NB4 (cell line): ENCODE data around the gene FOSB.

Experiments
- DNase-seq: peaks from one replicate; pipeline ENCODE4 v3.0.0; 2010; ENCODE audit warnings: low read depth
- H3K4me3 ChIP-seq: one replicate; pipeline ENCODE4 v1.5.1; 2011; ENCODE audit warnings: mild to moderate bottlenecking, low read depth, low read length, moderate library complexity
- MYC ChIP-seq: IDR thresholded peaks from 2 replicates; pipeline ENCODE4 v1.6.1; 2011; ENCODE audit warnings: low read depth, low read length
- POLR2A ChIP-seq: IDR thresholded peaks from 2 replicates; pipeline ENCODE4 v1.6.1; 2011; ENCODE audit warnings: mild to moderate bottlenecking; ENCODE audit not compliant: insufficient read length; ENCODE audit errors: extremely low read depth
- TF ChIP-seq, protein P1 (sequence below): IDR thresholded peaks from 2 replicates; pipeline ENCODE4 v1.6.1; 2011; ENCODE audit warnings: low read depth, low read length
- TF ChIP-seq, protein P2 (sequence below): IDR thresholded peaks from one replicate; pipeline ENCODE4 v1.5.1; 2012; ENCODE audit warnings: low read depth, low read length

FOSB gene

DNA sequence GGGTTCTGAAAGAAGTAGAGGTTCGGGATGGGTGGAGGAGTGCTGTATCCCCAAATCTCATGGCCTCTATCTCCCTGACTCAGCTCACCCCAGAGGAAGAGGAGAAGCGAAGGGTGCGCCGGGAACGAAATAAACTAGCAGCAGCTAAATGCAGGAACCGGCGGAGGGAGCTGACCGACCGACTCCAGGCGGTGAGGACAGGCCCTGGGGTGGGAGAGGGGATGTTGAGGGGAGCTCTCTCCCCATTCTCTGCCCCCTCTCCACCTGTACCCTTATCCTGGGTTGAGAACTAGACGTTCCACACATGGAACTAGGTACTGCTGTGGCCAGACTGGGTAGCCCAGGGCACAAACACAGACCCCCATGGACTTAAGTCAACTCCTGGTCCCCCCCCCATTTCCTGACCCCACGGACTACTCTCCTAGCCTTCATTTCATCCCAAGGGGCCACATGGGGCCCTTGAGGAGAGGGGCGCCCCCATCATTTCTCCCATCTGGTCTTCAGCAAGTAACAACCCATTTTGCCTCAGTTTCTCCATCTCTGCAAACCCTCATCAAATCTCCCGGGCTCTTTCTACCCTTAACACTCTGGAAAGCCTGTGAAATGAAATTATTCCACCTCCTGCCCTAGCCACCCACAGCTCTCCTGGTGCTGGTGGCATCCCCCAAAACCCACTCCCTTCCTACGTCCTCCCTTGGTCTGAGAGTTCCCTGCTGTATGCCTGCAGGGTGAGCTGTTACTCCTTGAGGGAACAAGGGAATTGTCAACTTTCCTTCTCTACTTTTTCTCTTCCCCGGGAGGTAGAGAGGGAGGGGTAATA is 3.5 kb downstream of the FOSB start:
- DNase-seq, result no peak
- TF ChIP-seq MYC (no peak), POLR2A (no peak)
- TF ChIP-seq, protein P1, sequence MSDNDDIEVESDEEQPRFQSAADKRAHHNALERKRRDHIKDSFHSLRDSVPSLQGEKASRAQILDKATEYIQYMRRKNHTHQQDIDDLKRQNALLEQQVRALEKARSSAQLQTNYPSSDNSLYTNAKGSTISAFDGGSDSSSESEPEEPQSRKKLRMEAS, result no peak
- TF ChIP-seq, protein P2, sequence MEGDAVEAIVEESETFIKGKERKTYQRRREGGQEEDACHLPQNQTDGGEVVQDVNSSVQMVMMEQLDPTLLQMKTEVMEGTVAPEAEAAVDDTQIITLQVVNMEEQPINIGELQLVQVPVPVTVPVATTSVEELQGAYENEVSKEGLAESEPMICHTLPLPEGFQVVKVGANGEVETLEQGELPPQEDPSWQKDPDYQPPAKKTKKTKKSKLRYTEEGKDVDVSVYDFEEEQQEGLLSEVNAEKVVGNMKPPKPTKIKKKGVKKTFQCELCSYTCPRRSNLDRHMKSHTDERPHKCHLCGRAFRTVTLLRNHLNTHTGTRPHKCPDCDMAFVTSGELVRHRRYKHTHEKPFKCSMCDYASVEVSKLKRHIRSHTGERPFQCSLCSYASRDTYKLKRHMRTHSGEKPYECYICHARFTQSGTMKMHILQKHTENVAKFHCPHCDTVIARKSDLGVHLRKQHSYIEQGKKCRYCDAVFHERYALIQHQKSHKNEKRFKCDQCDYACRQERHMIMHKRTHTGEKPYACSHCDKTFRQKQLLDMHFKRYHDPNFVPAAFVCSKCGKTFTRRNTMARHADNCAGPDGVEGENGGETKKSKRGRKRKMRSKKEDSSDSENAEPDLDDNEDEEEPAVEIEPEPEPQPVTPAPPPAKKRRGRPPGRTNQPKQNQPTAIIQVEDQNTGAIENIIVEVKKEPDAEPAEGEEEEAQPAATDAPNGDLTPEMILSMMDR, result no peak
- H3K4me3 ChIP-seq, result no peak overlapping the region

DNA sequence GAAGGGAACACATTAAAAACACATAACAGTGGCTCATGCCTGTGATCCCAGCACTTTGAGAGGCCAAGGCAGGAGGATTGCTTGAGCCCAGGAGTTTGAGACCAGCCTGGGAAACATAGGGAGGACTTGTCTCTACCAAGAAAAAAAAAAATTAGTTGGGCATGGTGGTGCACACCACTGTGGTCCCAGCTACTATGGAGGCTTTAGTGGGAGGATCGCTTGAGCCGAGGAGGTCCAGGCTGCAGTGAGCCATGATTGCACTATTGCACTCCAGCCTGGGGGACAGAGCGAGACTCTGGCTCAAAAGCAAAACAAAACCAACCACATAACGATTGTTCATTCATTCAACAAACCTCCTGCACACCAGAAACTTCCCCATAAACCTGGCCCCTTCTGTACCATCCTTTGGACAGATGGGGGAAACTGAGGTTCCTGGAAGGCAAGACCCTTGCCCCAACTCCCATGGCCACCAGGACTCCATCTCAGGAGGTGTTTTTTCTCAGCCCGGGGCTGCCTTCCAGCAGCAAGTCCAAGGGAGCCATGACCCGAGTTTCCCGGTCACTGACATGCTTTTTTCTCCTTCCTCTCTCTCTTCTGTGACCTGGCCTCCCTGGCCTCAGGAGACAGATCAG is 4.3 kb downstream of the FOSB start:
- DNase-seq, result no peak
- TF ChIP-seq, protein P2, result no peak
- TF ChIP-seq MYC (no peak), POLR2A (no peak)
- TF ChIP-seq, protein P1, result no peak
- H3K4me3 ChIP-seq, result no peak overlapping the region

DNA sequence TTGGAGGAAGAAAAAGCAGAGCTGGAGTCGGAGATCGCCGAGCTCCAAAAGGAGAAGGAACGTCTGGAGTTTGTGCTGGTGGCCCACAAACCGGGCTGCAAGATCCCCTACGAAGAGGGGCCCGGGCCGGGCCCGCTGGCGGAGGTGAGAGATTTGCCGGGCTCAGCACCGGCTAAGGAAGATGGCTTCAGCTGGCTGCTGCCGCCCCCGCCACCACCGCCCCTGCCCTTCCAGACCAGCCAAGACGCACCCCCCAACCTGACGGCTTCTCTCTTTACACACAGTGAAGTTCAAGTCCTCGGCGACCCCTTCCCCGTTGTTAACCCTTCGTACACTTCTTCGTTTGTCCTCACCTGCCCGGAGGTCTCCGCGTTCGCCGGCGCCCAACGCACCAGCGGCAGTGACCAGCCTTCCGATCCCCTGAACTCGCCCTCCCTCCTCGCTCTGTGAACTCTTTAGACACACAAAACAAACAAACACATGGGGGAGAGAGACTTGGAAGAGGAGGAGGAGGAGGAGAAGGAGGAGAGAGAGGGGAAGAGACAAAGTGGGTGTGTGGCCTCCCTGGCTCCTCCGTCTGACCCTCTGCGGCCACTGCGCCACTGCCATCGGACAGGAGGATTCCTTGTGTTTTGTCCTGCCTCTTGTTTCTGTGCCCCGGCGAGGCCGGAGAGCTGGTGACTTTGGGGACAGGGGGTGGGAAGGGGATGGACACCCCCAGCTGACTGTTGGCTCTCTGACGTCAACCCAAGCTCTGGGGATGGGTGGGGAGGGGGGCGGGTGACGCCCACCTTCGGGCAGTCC is 5.0 kb downstream of the FOSB start:
- H3K4me3 ChIP-seq, result no peak overlapping the region
- no peak for TF ChIP-seq POLR2A
- no peak for TF ChIP-seq MYC
- TF ChIP-seq, protein P1, result no peak
- TF ChIP-seq, protein P2, result no peak
- DNase-seq, result no peak

DNA sequence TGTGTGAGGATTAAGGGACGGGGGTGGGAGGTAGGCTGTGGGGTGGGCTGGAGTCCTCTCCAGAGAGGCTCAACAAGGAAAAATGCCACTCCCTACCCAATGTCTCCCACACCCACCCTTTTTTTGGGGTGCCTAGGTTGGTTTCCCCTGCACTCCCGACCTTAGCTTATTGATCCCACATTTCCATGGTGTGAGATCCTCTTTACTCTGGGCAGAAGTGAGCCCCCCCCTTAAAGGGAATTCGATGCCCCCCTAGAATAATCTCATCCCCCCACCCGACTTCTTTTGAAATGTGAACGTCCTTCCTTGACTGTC is 5.5 kb downstream of the FOSB start:
- DNase-seq, result no peak
- TF ChIP-seq, protein P2, result no peak
- TF ChIP-seq MYC (no peak), POLR2A (no peak)
- TF ChIP-seq, protein P1, result no peak
- H3K4me3 ChIP-seq, result no peak overlapping the region

DNA sequence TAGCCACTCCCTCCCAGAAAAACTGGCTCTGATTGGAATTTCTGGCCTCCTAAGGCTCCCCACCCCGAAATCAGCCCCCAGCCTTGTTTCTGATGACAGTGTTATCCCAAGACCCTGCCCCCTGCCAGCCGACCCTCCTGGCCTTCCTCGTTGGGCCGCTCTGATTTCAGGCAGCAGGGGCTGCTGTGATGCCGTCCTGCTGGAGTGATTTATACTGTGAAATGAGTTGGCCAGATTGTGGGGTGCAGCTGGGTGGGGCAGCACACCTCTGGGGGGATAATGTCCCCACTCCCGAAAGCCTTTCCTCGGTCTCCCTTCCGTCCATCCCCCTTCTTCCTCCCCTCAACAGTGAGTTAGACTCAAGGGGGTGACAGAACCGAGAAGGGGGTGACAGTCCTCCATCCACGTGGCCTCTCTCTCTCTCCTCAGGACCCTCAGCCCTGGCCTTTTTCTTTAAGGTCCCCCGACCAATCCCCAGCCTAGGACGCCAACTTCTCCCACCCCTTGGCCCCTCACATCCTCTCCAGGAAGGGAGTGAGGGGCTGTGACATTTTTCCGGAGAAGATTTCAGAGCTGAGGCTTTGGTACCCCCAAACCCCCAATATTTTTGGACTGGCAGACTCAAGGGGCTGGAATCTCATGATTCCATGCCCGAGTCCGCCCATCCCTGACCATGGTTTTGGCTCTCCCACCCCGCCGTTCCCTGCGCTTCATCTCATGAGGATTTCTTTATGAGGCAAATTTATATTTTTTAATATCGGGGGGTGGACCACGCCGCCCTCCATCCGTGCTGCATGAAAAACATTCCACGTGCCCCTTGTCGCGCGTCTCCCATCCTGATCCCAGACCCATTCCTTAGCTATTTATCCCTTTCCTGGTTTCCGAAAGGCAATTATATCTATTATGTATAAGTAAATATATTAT is 6.1 kb downstream of the FOSB start:
- no peak for DNase-seq
- H3K4me3 ChIP-seq, result no peak overlapping the region
- TF ChIP-seq POLR2A (no peak), MYC (no peak)
- TF ChIP-seq, protein P1, result no peak
- TF ChIP-seq, protein P2, result no peak
